Astrocyte (in vitro differentiated cells and primary cell): ENCODE data around the gene RBM38.

ENCODE experiments used
- CTCF ChIP-seq: IDR thresholded peaks from 2 replicates; pipeline ENCODE4 v1.5.1; 2011; ENCODE audit warnings: low read depth, mild to moderate bottlenecking, inconsistent platforms, low read length, moderate library complexity; ENCODE audit not compliant: insufficient read depth
- EZH2 ChIP-seq: IDR thresholded peaks from 2 replicates; pipeline ENCODE4 v1.6.1; 2012; ENCODE audit warnings: mild to moderate bottlenecking, low read length, inconsistent platforms; ENCODE audit not compliant: insufficient read depth

DNA sequence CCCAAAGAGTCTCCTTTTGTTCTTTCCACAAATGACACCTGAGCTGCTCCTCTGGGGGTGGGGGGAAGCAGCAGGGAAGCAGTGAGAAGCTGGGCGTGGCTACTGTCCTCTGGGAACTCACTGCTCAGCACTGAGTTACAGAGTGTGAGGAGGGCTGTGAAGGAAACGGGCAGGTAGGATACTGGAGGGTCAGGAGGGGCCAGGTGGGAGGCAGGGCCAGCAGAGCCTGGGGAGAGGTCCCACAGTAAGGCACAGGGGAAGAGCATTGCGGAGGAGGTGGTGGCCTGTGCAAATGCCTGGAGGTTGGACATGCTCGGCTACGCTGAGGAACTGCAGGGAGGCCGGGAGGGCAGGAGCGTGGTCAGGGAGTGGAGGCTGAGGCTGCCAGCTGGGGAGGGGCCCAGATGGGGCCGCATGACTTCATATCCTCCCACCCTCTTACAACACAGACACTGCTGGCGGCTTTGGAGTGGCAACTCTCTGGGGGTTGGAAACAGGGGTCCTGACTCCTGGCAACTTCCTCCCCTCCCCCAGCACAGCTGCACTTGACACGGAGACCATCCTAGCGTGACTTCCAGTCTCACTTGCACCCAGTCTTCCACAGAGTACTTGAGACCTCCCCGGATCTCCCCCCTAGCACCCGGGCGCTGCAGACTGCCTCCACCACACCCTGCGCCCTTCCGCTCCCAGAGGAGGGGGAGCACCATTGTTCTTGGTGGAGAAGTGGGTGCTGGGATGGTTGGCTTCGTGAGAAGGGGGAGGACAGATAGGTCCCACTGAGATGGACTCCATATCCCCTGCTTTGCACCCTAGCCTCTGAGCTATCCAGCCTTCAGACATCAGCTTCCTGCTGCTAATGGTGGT lies 34.2 kb downstream of the RBM38 start:
- TF ChIP-seq EZH2: no peak
- TF ChIP-seq CTCF: no peak
